ENCODE measurements around the gene RHCE.
"Not testable (repeated sequence)": the region's sequence is repeated elsewhere in the genome, so short reads cannot be mapped to it uniquely, and the experiment has no call there.

The RHCE gene

DNA sequence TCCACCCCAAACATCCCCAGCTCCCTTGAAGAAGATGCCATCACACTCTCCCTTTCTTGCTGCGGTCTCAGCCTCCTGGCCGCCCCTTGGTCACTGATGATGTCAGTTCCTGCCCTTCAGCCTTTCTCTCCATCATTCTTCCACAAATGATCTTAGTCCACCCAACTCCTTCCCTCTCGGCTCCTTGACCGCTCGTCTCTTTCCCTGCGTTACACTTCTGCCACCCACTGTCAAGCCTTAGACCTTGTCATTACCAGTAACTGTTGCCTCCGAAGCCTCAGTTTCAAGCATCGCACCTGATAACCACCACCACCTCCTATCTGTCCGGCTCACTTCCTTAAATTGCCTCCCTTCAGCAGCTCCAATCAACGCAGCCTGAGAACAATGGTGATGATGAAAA, 23.1 kb downstream of the RHCE start:
- DNase-seq = not testable (repeated sequence)

DNA sequence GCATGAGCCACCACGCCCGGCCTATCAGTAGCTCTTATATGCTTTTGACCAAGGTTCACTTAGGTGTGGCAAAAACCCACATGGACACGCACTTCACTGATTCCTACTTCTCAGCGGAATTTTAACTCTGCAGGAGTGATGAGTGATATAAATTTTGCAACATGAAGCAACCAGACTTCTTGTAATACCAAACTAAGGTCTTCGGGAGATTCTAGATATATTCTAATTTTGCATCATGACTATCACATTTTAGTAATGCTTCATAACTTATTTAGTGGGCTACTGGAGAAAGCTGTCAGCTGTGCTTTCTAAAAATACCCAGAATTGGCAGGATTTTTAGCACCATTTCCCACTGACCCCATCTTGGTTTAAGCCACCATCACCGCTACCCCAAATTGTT, 27.8 kb downstream of the RHCE start:
- no peak for DNase-seq

- DNase-seq = not testable (repeated sequence)
These were observed 30.9 kb downstream of the RHCE start for GRCh38 chr1:25389721-25390120.

GRCh38 chr1:25388691-25389090, 31.9 kb downstream of the RHCE start:
- DNase-seq = not testable (repeated sequence)

GRCh38 chr1:25387096-25387495, 33.5 kb downstream of the RHCE start:
- not testable (repeated sequence) for DNase-seq

GRCh38 chr1:25383875-25384274, 36.8 kb downstream of the RHCE start:
- DNase-seq = not testable (repeated sequence)

- DNase-seq = not testable (repeated sequence)
These were observed 37.5 kb downstream of the RHCE start for GRCh38 chr1:25383090-25383489.

DNA sequence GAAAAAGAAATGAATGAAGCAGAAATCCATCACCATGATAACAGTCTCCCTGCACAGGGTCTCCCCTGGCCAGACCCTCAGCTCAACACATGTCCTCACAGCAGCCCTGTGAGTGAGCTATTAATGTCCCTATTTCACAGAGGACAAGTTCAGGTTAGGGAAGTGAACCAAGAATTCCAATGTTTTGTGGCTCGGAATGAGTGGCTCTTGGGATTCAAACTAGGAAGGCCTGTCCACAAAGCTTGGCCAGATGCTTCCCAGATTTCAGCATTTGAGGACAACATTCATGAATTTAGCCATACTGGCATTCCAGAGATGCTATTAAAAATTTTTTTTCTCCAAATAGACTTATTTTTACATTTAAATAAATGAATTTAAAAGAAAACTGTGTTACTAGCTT, 38.1 kb downstream of the RHCE start:
- DNase-seq = not testable (repeated sequence)

GRCh38 chr1:25378367-25378766, 42.3 kb downstream of the RHCE start:
- DNase-seq = not testable (repeated sequence)

DNA sequence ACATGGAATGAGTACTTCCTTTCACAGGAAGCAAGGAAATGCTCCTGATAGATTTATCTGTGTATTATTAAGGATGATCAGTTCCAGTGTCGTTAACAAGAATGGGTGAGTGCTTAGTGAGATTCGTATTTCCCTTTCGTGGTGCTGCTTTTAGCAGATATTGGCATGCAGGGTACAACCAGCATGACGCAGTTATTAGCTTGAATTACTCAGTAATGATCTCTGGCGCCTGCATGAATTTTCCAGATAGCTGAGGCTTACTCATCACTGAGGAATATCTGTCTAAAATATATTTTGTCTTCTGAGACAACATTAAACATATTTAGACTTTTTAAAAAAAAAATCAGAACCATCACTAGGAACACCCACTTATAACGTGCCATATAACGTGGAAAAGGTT, 48.9 kb downstream of the RHCE start:
- DNase-seq = not testable (repeated sequence)

DNA sequence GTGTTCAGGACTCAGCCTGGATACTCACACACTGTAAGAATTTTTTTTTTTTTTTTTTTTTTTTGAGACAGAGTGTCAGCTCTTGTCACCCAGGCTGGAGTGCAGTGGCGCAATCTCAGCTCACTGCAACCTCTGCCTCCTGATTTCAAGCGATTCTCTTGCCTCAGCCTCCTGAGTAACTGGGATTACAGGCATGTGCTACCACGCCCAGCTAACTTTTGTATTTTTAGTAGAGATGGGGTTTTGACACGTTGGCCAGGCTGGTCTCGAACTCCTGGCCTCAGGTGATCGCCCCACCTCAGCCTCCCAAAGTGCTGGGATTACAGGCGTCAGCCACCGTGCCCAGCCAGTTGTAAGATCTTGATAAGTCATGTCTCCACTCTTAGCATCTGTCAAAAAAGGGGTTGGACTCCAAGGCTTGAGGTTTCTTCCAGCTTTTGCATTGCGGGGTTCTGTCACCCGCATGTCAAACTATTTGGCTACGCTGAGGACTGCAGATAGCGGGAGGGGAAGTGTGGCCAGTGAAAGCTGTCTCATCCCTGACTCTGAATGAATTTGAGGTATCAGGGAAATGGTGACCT, 50.8 kb downstream of the RHCE start:
- DNase-seq = not testable (repeated sequence)

DNA sequence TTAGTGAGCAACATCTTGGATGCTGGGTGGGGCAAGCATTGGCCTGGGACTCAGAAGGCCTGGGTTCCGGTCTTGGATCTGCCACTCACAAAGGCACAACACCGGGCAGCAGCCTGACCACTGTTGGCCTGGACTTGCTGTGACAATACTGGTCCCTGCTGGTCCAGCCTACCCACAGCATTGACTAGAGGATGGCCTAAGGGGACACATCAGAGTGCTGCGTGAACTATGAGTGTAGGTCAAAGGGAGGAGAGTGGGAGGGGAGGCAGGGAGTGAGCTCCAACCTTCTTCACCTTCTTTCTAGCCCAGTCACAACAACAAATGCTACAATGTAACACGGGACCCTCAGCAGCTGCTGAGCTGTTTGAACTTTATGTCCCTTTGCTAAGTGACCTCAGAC, 51.4 kb downstream of the RHCE start:
- DNase-seq = no peak

GRCh38 chr1:25362634-25363559, 57.7 kb downstream of the RHCE start:
- DNase-seq = not testable (repeated sequence)

DNA sequence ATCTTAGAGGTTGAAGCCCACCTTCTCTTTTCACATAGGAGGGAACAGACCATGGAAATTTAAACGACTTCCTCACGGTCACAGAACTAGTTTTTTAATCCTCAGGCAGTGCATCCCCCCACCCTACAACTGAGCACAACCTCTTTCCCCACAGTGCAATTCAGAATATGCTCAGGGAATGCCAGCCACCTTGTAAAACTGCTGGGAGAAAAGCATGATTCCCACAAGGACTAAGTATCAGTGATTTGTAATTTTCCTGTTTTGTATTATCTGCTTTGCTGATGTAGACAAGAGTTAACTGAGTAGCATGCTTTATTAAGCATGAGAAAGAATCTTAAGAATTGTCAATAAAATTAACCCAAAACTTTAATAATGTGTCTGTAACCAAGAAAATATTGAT, 58.7 kb downstream of the RHCE start:
- DNase-seq = no peak

GRCh38 chr1:25360596-25361581, 59.7 kb downstream of the RHCE start:
- DNase-seq = no peak

- DNase-seq = no peak
These were observed 63.8 kb downstream of the RHCE start for GRCh38 chr1:25356848-25357247.

- no peak for DNase-seq
These were observed 64.2 kb downstream of the RHCE start for GRCh38 chr1:25356441-25356840.

GRCh38 chr1:25355841-25356395, 64.7 kb downstream of the RHCE start:
- no peak for DNase-seq

- DNase-seq = no peak
These were observed 71.0 kb downstream of the RHCE start for GRCh38 chr1:25349606-25350005.

DNA sequence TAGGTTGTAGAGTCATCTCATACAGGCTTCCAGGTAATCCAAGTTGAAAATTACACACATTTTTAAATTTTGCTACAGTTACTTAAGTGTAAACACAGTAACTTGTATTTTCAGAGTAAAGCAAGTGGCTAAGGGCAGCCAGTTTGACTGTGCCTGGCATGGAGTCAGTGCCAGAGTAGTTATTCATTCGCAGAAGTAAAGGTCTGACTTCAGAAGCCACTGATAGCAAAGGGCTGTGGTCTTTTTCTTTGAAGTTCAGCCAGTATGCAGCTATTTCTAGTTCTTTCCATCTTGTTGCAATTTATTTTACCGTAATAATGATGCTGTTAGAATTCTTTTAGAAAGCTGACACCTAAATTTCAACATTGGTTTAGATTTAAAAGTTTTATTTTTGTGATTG, 73.1 kb downstream of the RHCE start:
- DNase-seq = no peak

- no peak for DNase-seq
These were observed 76.8 kb downstream of the RHCE start for GRCh38 chr1:25343872-25344271.

DNA sequence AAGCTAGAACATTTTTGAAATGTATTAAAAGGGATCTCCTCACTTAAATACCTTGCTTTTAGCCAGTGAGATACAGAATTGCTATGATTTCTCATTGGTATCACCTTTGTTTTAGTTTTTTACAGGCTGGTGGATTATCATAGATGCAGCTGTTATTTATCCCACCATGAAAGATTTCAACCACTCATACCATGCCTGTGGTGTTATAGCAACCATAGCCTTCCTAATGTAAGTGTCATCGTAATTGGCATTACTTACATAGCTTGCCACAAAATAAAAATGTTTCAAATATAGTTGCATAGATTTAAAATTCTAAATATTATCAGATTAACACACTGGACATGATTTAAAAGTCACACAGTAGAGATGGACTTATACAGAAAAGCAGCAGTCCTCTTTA, 77.8 kb downstream of the RHCE start:
- DNase-seq = no peak

GRCh38 chr1:25341746-25342145, 78.9 kb downstream of the RHCE start:
- DNase-seq = no peak

All from CD4-positive, alpha-beta T cell treated with Interferon gamma for 1 hour (primary cell).